HepG2 (cell line): ENCODE measurements around the gene MRPL50. TPM values are rescaled to one million over a fixed set of nuclear protein-coding genes. Genes with fewer than 3 reads are reported as not detected.

Experiments
- ARID5B ChIP-seq: IDR thresholded peaks from 2 replicates; pipeline ENCODE4 v1.4.0; 2020; ENCODE audit warnings: mild to moderate bottlenecking, missing genetic modification reagents
- ATF7-NPFF ChIP-seq: sonication (generic); formaldehyde crosslinking; IDR thresholded peaks from 2 replicates; pipeline ENCODE4 v1.8.1; 2023; ENCODE audit warnings: mild to moderate bottlenecking, low read depth, missing genetic modification reagents, moderate library complexity
- CHD4 ChIP-seq: fragments of 200-600 bp; sonication (generic); IDR thresholded peaks from 2 replicates; pipeline ENCODE4 v1.7.0; 2017; ENCODE audit warnings: mild to moderate bottlenecking, low read length, borderline replicate concordance
- EHMT2 ChIP-seq: fragments of 200-600 bp; sonication (generic); IDR thresholded peaks from 2 replicates; pipeline ENCODE4 v1.7.0; 2017; ENCODE audit warnings: antibody characterized with exemption, low read depth, low read length, borderline replicate concordance
- ELF4 ChIP-seq: sonication (generic); formaldehyde crosslinking; IDR thresholded peaks from 2 replicates; pipeline ENCODE4 v1.5.0; 2020; ENCODE audit warnings: missing genetic modification reagents, mild to moderate bottlenecking, moderate library complexity, borderline replicate concordance
- HDAC2 ChIP-seq: sonication (generic); formaldehyde crosslinking; IDR thresholded peaks from 2 replicates; pipeline ENCODE4 v1.4.0; 2020; ENCODE audit warnings: missing genetic modification reagents
- HOXA9 ChIP-seq: sonication (generic); formaldehyde crosslinking; IDR thresholded peaks from 2 replicates; pipeline ENCODE4 v1.8.1; 2022; ENCODE audit warnings: missing genetic modification reagents, mild to moderate bottlenecking, moderate library complexity, borderline replicate concordance
- PHB2 ChIP-seq: fragments of 450-650 bp; IDR thresholded peaks from 2 replicates; pipeline ENCODE4 v1.6.1; 2018; ENCODE audit not compliant: partially characterized antibody
- PHF5A ChIP-seq: IDR thresholded peaks from one replicate; pipeline ENCODE4 v1.6.1; 2018; ENCODE audit warnings: low read depth, missing genetic modification reagents; ENCODE audit not compliant: unreplicated experiment
- TFAP4 ChIP-seq: sonication (generic); IDR thresholded peaks from 2 replicates; pipeline ENCODE4 v1.6.1; 2016; ENCODE audit warnings: low read depth, borderline replicate concordance
- ZNF10 ChIP-seq: sonication (generic); formaldehyde crosslinking; IDR thresholded peaks from 2 replicates; pipeline ENCODE4 v1.4.0; 2020; ENCODE audit warnings: mild to moderate bottlenecking, low read depth, missing genetic modification reagents, borderline replicate concordance
- ZNF564 ChIP-seq: sonication (generic); formaldehyde crosslinking; IDR thresholded peaks from 2 replicates; pipeline ENCODE4 v1.8.1; 2023; ENCODE audit warnings: mild to moderate bottlenecking, missing genetic modification reagents
- ZNF574 ChIP-seq: sonication (generic); formaldehyde crosslinking; IDR thresholded peaks from 2 replicates; pipeline ENCODE4 v1.4.0; 2020; ENCODE audit warnings: missing genetic modification reagents
- ZNF883 ChIP-seq: sonication (generic); formaldehyde crosslinking; IDR thresholded peaks from 2 replicates; pipeline ENCODE4 v1.5.1; 2020; ENCODE audit warnings: mild to moderate bottlenecking, missing genetic modification reagents; ENCODE audit errors: not compliant biosample characterization
- polyA plus RNA-seq, 8 experiments: library from polyadenylated mRNA; depleted of rRNA in 3 of 8; stranded (reverse) in 7 of 8; unstranded in 1 of 8; fragments of >200 nt; fragmentation: Illumina TruSeq in 4 of 8; extraction: Trizol in 4 of 8; gene quantifications; 2 replicates each; pipeline versions ENCODE4 v1.2.1 to v1.2.3, GENCODE V29; 2011 to 2016; ENCODE audit warnings: low read depth in 4 of 8, missing spikeins in 1 of 8, mixed read lengths in 1 of 8; ENCODE audit not compliant: insufficient read depth in 1 of 8
- total RNA-seq, 5 experiments: library from RNA; depleted of rRNA; stranded (reverse); fragments of >200 nt; fragmentation: Illumina TruSeq; extraction: Trizol; gene quantifications; 2 replicates each; pipeline ENCODE4 v1.2.3, GENCODE V29; 2016; ENCODE audit warnings: low read depth in 1 of 5
- TF ChIP-seq, protein P1 (sequence below): sonication (generic); formaldehyde crosslinking; IDR thresholded peaks from 2 replicates; pipeline ENCODE4 v1.8.0; 2022; ENCODE audit warnings: mild to moderate bottlenecking, missing genetic modification reagents; ENCODE audit not compliant: insufficient replicate concordance
- TF ChIP-seq, protein P2 (sequence below): sonication (generic); formaldehyde crosslinking; conservative IDR thresholded peaks from 2 replicates; pipeline ENCODE4 v1.8.0; 2022; ENCODE audit warnings: mild to moderate bottlenecking, moderate library complexity, missing genetic modification reagents

Gene MRPL50
- total and polyA plus RNA-seq, 2 of the 13 experiments (the other 11 are each of a cell fraction or from before 2014, with no cell fraction given): 37.1 to 70.0 TPM

GRCh38 chr9:101398068-101398929 lies at the start of gene MRPL50, which contains the start of gene ZNF189 (continued):
- peak; percentile 95 for TF ChIP-seq ZNF574 (CRISPR knock-in tag)
- TF ChIP-seq EHMT2: peak; percentile 40; the same call in 1 of the 2 replicates
- no peak for TF ChIP-seq ZNF10
- peak; percentile 86 for TF ChIP-seq HDAC2 (CRISPR knock-in tag)
- TF ChIP-seq, protein P1, sequence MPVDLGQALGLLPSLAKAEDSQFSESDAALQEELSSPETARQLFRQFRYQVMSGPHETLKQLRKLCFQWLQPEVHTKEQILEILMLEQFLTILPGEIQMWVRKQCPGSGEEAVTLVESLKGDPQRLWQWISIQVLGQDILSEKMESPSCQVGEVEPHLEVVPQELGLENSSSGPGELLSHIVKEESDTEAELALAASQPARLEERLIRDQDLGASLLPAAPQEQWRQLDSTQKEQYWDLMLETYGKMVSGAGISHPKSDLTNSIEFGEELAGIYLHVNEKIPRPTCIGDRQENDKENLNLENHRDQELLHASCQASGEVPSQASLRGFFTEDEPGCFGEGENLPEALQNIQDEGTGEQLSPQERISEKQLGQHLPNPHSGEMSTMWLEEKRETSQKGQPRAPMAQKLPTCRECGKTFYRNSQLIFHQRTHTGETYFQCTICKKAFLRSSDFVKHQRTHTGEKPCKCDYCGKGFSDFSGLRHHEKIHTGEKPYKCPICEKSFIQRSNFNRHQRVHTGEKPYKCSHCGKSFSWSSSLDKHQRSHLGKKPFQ (CRISPR knock-in tag): peak; percentile 47
- TF ChIP-seq PHB2: no peak
- TF ChIP-seq ATF7-NPFF (CRISPR knock-in tag): no peak; the same call in 1 of the 2 replicates
- TF ChIP-seq, protein P2, sequence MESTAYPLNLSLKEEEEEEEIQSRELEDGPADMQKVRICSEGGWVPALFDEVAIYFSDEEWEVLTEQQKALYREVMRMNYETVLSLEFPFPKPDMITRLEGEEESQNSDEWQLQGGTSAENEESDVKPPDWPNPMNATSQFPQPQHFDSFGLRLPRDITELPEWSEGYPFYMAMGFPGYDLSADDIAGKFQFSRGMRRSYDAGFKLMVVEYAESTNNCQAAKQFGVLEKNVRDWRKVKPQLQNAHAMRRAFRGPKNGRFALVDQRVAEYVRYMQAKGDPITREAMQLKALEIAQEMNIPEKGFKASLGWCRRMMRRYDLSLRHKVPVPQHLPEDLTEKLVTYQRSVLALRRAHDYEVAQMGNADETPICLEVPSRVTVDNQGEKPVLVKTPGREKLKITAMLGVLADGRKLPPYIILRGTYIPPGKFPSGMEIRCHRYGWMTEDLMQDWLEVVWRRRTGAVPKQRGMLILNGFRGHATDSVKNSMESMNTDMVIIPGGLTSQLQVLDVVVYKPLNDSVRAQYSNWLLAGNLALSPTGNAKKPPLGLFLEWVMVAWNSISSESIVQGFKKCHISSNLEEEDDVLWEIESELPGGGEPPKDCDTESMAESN (CRISPR knock-in tag): 0 out of 2 replicates have a peak, but pooled peaks have one; percentile 46
- peak; percentile 76 for TF ChIP-seq PHF5A (CRISPR knock-in tag)
- TF ChIP-seq HOXA9 (CRISPR knock-in tag): no peak
- 0 out of 2 replicates have a peak, but pooled peaks have one; percentile 63 for TF ChIP-seq ELF4 (CRISPR knock-in tag)
- TF ChIP-seq TFAP4: peak; percentile 69; the same call in 1 of the 2 replicates
- TF ChIP-seq ARID5B: peak; percentile 45
- TF ChIP-seq CHD4: peak; percentile 16; the same call in 1 of the 2 replicates
- TF ChIP-seq ZNF564 (CRISPR knock-in tag): peak; percentile 74
- TF ChIP-seq ZNF883 (CRISPR knock-in tag): no peak
